ENCODE results near the gene SF3A2.

Gene SF3A2

GRCh38 chr19:2226840-2227360 is 9.7 kb upstream of the SF3A2 start:
- FAIRE-seq (no peak), DNase-seq (ENCODE audit: low spot score) (no peak)

- DNase-seq (ENCODE audit: low spot score) (no peak), FAIRE-seq (no peak)
Measured at GRCh38 chr19:2227415-2228156, 9.0 kb upstream of the SF3A2 start.

- FAIRE-seq (no peak), DNase-seq (ENCODE audit: low spot score) (no peak)
Measured at GRCh38 chr19:2228157-2229030, 8.2 kb upstream of the SF3A2 start.

GRCh38 chr19:2229103-2230032 is 7.3 kb upstream of the SF3A2 start:
- DNase-seq (ENCODE audit: low spot score): no peak
- FAIRE-seq: no peak

- DNase-seq (ENCODE audit: low spot score): no peak
- no peak for FAIRE-seq
Measured at GRCh38 chr19:2230033-2230531, 6.5 kb upstream of the SF3A2 start.

GRCh38 chr19:2230807-2231533 is 5.7 kb upstream of the SF3A2 start:
- FAIRE-seq: no peak
- no peak for DNase-seq (ENCODE audit: low spot score)

- no peak for DNase-seq (ENCODE audit: low spot score)
- no peak for FAIRE-seq
Measured at GRCh38 chr19:2231621-2232221, 4.9 kb upstream of the SF3A2 start.

GRCh38 chr19:2232286-2233151 is 4.1 kb upstream of the SF3A2 start:
- FAIRE-seq (no peak), DNase-seq (ENCODE audit: low spot score) (no peak)

GRCh38 chr19:2233601-2234280 is 2.9 kb upstream of the SF3A2 start:
- FAIRE-seq: no peak

GRCh38 chr19:2234996-2235380 is 1.6 kb upstream of the SF3A2 start:
- no peak for FAIRE-seq

More at GRCh38 chr19:2233601-2234280, 2.9 kb upstream of the SF3A2 start:
- no peak for DNase-seq (ENCODE audit: low spot score)

GRCh38 chr19:2235381-2236063 is 1.1 kb upstream of the SF3A2 start:
- FAIRE-seq (no peak), DNase-seq (ENCODE audit: low spot score) (no peak)

More at GRCh38 chr19:2234996-2235380, 1.6 kb upstream of the SF3A2 start:
- no peak for DNase-seq (ENCODE audit: low spot score)

GRCh38 chr19:2236064-2236313 is 635 bp upstream of the SF3A2 start:
- no peak for FAIRE-seq
- DNase-seq (ENCODE audit: low spot score): no peak

GRCh38 chr19:2237051-2237868 is 636 bp downstream of the SF3A2 start:
- DNase-seq (ENCODE audit: low spot score) (no peak), FAIRE-seq (no peak)

GRCh38 chr19:2237869-2238153 is 1.2 kb downstream of the SF3A2 start:
- no peak for DNase-seq (ENCODE audit: low spot score)

GRCh38 chr19:2239173-2239572 is 2.5 kb downstream of the SF3A2 start:
- no peak for FAIRE-seq
- no peak for DNase-seq (ENCODE audit: low spot score)

More at GRCh38 chr19:2237869-2238153, 1.2 kb downstream of the SF3A2 start:
- FAIRE-seq: no peak

- no peak for FAIRE-seq
- DNase-seq (ENCODE audit: low spot score): no peak
Measured at GRCh38 chr19:2239771-2240770, 3.4 kb downstream of the SF3A2 start.

Data from RCC 7860 (cell line).